OCI-LY3 (cell line): ENCODE results near the gene KLF4.

Source experiments
- H2AFZ ChIP-seq: fragments of 200-600, 300-600 bp; shearing (Covaris generic); 2 replicates; pipeline ENCODE4 v1.6.0; 2014; ENCODE audit warnings: antibody characterized with exemption, low read depth, low read length
- H3K27ac ChIP-seq: fragments of 200-600, 300-600 bp; sonication (generic); 2 replicates; pipeline ENCODE4 v1.5.1; 2014; ENCODE audit warnings: mild to moderate bottlenecking, low read length, moderate library complexity, mixed read lengths
- H3K27me3 ChIP-seq: fragments of 200-600, 300-600 bp; sonication (generic); 2 replicates; pipeline ENCODE4 v1.6.1; 2014; ENCODE audit warnings: low read depth, low read length, mixed read lengths
- H3K36me3 ChIP-seq: fragments of 200-600, 300-600 bp; sonication (generic); replicated peaks from 2 replicates; pipeline ENCODE3; 2014; ENCODE audit warnings: low read depth, low read length, mixed read lengths
- H3K4me1 ChIP-seq: fragments of 300-600, 200-600 bp; sonication (generic); 2 replicates; pipeline ENCODE4 v1.6.1; 2014; ENCODE audit warnings: low read length, mixed read lengths
- H3K4me2 ChIP-seq: fragments of 200-600, 300-600 bp; sonication (generic); 2 replicates; pipeline ENCODE4 v1.6.1; 2014; ENCODE audit warnings: low read length, mixed read lengths
- H3K4me3 ChIP-seq: fragments of 300-600, 200-600 bp; sonication (generic); 2 replicates; pipeline ENCODE4 v1.5.1; 2014; ENCODE audit warnings: antibody characterized with exemption, mild to moderate bottlenecking, low read length, moderate library complexity
- H3K79me2 ChIP-seq: fragments of 300-600, 200-600 bp; shearing (Covaris generic); 2 replicates; pipeline ENCODE4 v1.6.1; 2014; ENCODE audit warnings: mild to moderate bottlenecking, low read length, mixed read lengths
- H3K9ac ChIP-seq: fragments of 300-600, 200-600 bp; shearing (Covaris generic); 2 replicates; pipeline ENCODE4 v1.6.0; 2014; ENCODE audit warnings: mild to moderate bottlenecking, low read length, moderate library complexity
- H3K9me3 ChIP-seq: fragments of 200-600, 300-600 bp; shearing (Covaris generic); 2 replicates; pipeline ENCODE4 v1.6.1; 2014; ENCODE audit warnings: low read length, mixed read lengths; ENCODE audit not compliant: insufficient read depth
- H4K20me1 ChIP-seq: fragments of 200-600, 300-600 bp; sonication (generic); 2 replicates; pipeline ENCODE4 v1.6.1; 2016; ENCODE audit warnings: low read length, mixed read lengths; ENCODE audit not compliant: insufficient read depth
- CTCF ChIP-seq: fragments of 200-600, 300-600 bp; sonication (generic); IDR thresholded peaks from 2 replicates; pipeline ENCODE4 v1.5.1; 2014; ENCODE audit warnings: antibody characterized with exemption, low read length, low read depth
- EZH2phosphoT487 ChIP-seq: fragments of 200-600 bp; shearing (Covaris generic); IDR thresholded peaks from 2 replicates; pipeline ENCODE4 v1.6.1; 2018; ENCODE audit warnings: antibody characterized with exemption, mixed run types, low read depth

Gene KLF4

GRCh38 chr9:107437716-107438115, 51.9 kb downstream of the KLF4 start:
- H2AFZ ChIP-seq: no peak overlapping the region
- no peak overlapping the region for H3K4me3 ChIP-seq
- H3K27me3 ChIP-seq: peaks cover 11% of the 10 kb centered on the region; the same call in 1 of the 2 replicates
- H3K36me3 ChIP-seq: no peaks in the 10 kb centered on the region
- H3K4me2 ChIP-seq: no peak overlapping the region
- no peak for TF ChIP-seq EZH2phosphoT487
- no peak for TF ChIP-seq CTCF
- H3K4me1 ChIP-seq: no peaks in the 10 kb centered on the region
- no peak overlapping the region for H3K27ac ChIP-seq
- H3K9ac ChIP-seq: no peak overlapping the region
- H3K79me2 ChIP-seq: no peaks in the 10 kb centered on the region
- H4K20me1 ChIP-seq: no peaks in the 10 kb centered on the region
- H3K9me3 ChIP-seq: no peaks in the 10 kb centered on the region

- no peaks in the 10 kb centered on the region for H4K20me1 ChIP-seq
Observed at GRCh38 chr9:107435415-107435814, 54.2 kb downstream of the KLF4 start.

More at GRCh38 chr9:107435415-107435814, 54.2 kb downstream of the KLF4 start:
- Histone ChIP-seq H3K4me3 (no peak overlapping the region), H3K4me2 (no peak overlapping the region), H3K27me3 (peaks cover 11% of the 10 kb centered on the region; the same call in 1 of the 2 replicates), H3K79me2 (no peaks in the 10 kb centered on the region), H3K36me3 (no peaks in the 10 kb centered on the region), H2AFZ (no peak overlapping the region), H3K9me3 (no peaks in the 10 kb centered on the region), H3K9ac (no peak overlapping the region), H3K4me1 (no peaks in the 10 kb centered on the region), H3K27ac (no peak overlapping the region)
- TF ChIP-seq EZH2phosphoT487 (no peak), CTCF (no peak)
